HS-5 (cell line): ENCODE results near the gene MALAT1.

Experiments used
- DNase-seq: peaks from one replicate; pipeline ENCODE4 v3.0.0-alpha.2; 2012; ENCODE audit warnings: low read depth

Gene MALAT1

DNA sequence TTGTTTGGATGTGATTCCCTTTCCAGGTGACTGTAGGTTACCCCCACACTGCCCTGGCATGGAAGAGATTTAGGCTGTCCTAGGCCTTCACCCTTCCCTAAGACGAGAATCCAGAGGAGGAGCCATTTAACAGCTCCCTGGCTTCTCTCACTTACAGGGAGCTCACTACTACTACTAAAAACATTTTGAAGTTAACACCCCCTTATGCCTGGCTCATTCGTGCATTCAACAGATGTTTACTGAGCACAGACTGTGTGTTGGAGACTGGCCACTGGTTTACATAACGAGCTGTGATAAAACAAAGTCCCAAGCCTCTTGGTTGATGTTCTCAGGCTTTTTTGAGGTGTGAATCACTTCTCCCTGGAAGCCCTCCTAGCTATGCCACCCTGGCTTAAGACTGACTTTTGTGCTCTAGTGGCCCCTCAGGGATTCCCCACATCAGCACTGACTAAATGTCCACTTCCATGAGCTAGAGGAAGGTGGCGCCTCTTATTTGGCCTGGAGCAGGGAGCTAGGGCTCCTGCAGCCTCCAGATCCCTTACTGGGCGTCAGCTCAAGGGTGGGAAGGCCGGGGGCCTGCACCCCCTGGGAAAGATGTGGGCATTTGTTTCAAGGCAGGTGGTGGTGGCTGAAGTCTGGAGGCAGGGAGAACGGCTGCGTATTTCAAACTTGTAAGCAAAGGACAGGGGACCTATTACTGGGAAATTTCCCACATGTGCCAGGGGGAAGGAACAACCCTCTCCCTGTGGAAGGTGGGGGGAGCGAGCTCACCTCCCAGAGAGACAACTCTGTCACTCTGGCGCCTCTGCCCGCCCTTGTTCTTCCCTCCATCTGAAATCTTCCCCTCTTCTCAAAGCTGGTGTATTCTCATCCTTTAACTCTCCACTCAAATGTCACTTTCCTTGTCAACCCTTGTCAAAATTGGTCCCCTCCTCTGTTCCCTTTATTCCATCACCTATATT, 19.4 kb upstream of the MALAT1 start:
- no peak for DNase-seq

GRCh38 chr11:65482306-65482850, 16.5 kb upstream of the MALAT1 start:
- DNase-seq = no peak

DNA sequence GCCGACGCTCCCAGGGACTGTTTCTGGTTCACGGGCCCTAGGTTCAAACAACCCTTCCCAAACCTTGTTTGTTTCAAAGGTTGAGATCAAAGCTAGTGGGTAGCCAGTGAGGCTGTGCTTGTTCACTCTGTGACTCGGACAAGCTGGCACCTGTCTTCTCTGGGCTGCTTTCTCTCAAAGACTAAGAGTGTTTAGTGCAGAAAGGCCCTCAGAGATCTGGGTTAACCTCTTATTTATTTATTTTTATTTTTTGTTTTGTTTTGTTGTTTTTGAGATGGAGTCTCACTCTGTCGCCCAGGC, 13.0 kb upstream of the MALAT1 start:
- DNase-seq = no peak

DNA sequence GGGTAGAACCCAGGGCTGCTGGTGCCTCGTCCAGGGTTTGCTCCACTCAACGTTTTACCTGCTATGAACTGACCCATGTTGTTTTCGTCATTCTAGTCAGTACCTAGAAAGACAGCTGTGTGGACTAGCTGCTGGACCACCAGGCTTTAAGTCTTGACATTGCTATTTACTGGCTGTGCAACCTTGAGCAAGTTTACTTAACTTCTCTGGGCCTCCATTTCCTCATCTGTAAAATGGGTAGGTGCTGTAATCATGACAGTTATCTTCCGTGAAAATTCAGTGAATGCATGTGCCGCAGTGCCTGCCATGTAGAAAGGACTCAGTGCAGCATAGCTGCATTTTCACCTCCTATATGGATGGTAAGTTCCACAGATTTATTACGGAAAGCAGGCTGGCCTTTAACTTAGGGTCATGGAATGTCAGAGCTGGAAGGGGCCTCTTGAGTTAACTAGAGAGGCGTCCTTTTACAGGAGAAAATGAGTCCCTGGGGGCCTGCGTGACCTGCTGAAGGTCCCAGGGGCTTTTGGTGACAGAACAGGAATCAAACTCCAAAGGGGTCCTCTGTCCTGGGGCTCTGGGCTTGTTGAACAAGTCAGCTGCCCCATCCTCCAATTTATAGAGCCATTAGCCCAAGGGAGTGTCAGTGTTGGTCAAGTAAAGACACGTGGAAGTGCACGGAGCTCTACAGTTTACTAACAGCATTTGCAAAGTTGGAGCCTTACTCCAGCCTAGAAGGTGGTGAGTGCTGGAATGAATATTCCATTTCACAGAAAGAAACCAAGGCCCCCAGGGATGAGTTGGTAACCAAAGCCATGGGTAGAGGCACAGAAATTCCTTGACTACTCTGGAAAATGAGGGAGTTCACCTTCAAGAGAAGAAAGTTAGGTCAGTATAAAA, 12.0 kb upstream of the MALAT1 start:
- DNase-seq = no peak

DNA sequence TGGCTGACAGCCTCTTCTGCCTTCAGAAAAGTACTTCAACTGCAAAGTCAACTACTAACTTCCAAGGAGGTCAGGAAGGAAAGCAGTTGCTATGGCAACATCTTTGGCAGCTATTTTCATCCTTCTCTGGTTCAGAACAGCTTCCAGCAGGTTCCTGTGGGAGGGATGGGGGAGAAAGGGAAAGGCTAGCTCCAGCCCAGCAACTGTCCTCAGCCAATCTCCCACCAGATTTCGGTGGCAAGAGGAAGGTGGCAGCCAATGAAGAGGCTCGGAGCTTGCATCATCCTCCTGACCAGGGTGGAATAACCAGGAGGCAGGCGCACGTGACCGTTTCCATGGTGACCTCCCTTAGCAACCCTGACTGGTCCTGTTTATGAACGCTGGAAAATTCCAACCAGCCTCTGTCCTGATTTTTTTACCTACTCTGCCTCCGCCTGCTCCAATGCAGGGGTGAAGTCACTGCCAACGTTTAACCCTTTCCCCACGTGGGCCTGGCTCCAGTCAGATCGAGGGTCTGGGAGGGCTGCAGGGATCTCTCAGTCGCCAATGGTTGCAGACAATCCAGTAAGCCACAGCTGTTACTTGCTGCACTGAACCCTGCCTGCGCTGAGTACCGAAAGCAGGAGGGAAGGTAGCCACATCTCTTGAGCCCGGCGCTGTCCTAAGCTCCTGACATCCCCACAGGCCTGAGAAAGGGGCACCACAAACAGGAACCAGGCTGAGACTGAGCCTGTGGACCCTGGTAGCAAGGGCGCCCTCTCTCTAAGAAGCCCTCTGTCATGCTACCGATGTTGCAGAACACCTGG, 11.2 kb upstream of the MALAT1 start:
- DNase-seq = peak; percentile 98

DNA sequence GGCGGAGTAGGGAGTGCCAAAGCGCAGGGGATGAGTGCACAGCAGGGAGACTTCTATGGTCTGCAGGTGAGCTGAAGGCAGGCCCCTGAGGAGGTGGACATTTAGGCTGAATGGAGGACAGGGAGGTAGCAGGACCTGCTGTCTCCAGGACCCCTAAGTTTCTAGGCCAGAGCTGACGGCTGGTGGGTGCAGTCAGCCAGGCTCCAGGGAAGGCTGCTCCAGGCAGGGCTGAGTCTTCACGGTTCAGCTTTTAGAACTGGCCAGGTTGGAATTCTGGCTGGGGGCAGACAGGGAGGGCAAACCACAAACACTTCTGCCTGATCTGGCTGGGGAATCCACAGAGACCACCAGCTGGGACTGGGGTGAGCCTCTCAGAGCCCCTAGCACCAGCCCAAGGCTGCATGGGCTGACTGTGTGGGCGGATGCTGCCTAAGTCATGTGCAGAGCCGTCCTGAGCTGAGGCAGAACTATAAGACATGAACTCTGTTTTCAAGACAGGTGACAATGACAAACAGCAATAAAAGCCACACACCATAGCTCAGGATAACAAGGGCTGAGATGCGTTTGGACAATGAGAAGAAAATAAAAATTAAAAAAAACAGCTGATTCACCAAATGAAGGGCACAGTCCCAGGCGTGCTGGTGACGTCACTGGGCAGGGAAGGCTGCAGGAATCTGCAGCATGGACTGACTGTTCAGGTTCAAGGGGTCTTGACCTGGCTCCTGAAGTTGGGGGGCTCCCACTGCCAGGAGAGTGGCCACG, 10.4 kb upstream of the MALAT1 start:
- no peak for DNase-seq

DNA sequence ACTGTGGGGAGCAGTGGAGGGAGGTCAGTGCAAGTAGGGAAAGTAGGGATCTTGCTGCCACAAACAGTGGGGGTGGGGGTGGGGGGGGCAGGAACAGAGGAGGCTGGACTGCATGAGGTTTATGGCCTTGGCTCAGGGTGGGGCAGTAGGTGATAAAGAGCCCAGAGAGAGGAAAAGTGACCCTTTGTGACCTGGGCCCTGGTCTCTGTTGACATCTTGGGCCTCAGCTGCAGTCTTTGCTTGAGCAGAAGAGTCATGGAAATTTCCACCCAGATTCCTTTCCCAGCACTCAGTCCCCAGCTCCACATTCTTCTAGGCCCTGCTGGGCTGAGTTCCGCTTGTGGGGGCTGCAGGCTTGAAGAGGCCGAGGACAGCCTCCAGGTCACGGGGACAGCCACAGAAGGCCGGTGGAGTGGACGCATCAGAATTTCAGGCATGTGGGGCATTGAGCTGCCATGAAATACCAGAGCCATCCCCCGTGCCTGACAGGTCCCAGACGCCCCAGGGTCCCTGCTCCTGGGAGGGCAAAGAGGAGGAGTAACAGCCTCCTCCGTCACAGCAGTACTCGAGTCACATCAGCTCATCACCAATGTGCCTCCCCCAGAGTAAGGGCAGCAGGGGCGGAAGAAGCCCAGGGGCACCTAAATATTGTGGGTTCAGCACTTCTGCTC, 9.7 kb upstream of the MALAT1 start:
- no peak for DNase-seq

DNA sequence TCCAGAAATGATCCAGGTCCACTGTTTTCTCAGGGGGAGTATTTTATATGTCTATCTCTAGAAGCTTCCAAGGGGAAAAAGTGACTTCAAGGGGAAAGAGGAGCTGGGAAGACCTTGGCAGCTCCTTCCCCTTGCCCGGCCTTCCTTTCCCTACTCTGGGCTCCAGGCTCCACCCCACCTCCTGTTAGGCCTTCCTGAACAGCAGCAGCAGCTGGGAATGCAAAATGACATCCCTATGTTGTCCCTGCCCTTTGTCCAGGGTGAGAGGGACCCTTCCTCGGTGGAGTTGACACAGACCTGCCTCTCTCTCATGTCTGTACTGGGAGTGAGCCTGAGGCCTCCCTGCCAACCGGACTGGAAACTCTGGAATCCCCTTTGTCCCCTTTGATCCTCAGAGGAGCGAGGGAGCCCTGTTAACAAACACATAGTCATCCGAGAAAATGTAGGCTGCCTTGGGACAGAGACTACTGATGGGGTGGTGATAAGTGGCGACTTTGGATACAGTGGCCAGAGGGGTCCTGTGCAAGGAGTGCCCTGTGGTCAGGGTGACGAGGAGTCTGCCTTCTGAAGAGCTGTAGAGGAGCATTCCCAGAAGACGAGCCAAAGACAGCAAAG, 9.0 kb upstream of the MALAT1 start:
- no peak for DNase-seq

DNA sequence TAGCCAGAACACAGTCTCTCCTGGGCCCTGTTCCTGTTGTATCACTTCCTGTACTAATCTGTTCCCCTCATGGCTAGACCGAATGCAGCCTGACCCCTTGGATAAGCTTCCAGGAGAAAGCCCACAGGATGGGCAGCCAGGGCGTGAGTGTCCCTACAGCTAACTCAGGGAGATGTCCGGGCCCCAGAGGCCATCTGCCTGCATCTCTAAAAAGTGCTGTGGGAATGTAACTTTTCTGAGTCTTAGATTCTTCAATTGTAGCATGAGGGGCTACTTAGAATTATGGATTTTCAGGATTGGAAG, 7.7 kb upstream of the MALAT1 start:
- DNase-seq = no peak

DNA sequence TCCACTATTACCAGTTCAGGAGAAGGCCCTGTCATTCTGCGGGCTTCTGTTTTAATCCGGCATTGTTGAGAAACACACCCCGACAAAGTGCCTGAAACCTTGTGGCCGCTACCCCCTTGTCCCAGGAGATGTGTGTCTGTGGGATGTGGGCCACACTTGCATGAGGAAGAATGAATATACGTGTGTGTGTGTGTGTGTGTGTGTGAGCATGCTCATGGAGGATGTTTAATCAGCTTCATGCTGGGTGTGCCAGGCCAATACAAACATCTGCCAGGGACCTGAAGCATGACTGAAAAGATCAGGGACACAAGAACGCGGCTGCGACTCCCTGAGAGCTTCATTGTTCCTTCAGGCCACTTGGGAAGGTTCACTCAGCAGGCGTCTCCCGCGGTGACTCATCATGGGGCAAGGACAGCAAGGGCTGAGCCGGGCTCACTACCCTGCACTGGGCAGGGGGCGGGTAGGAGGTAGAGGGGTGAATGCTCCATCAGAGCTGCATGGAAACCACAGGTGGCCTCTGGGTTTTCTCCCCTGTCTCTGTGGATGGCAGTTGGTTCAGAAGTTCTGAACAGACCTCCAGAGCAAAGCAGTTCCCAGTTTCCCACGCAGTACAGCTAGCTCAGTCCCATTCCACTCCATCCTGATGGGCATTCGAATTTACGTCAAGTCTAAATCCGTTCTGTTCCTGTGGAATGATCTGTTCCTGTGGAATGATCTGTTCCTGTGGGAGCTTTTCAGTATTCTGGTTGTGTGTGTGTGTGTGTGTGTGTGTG, 7.0 kb upstream of the MALAT1 start:
- peak; percentile 58 for DNase-seq

- DNase-seq = no peak
These were observed 6.5 kb upstream of the MALAT1 start for GRCh38 chr11:65492387-65492636.

DNA sequence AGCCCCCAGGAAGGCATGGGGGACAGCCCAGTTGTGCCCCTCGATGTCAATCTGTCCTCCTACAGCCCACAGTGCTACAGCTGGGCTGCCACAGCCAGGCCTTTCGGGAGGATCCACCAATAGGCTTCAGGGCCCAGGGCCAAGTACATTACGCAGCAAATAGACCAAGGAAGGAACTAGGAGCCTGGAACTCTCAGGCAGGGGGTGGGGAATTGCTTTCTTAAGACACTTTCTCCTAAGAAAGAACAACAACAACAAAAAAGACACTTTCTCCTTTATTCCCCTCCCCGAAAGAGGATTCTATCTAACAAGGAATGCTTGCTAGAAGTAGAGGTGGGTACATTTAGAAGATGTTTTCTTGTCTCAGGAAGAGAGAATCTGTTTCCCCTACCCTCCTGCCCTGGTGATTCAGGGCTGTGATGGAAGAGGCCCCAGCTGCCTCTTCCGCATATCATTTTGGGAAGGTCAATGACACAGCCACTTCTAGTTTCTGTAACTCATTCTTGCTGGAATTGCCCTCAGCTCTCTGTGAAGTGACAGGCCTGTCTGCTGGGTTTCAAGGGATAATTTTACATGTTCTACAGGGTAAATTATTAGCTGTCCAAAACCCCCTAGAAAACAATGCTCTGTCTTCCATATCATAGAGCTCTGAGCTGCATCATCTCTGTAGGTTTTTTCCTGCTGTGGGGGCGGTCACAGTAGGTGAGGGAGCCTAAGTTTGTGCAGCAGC, 6.0 kb upstream of the MALAT1 start:
- DNase-seq = peak; percentile 74

- DNase-seq = peak; percentile 97
These were observed 5.3 kb upstream of the MALAT1 start for GRCh38 chr11:65493367-65494176.

DNA sequence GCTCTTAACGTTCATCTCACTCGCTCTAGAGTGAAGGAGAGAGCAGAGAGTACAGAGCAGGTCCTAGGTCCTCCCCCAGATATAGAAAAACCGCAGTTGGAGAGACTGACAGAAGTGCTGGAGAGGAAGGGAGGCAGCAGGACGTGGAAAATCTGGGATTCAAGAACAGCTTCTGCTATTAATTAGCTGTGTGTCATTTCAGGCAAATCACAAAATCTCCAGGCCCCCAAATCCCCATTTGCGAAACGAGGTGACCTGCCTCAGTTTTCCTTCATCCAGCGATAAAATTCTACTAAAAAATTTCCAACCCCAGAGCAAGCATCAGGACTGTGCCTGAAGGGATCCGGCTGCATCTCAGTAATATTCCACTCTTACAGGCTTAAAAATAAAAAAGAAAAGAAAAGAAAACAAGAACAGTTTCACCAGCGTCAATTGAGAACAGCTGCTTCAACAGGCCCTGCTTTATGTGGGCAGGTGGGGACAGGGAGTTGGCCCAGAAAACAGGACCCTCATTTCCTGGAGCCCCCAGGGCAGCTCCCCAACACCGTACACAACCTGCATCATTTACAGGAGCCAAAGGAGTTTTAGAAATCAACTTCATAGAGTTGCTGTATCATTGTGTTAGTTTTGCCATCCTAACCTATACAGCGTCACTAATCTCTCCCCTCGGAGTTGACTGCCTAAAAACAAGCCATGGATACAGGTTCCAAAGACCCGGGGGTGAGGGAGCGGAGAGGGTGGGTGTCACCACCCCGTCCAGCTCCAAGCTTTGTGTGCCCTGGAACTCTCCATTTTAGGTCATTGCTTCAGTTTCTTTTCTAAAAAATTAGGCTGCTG, 2.3 kb upstream of the MALAT1 start:
- DNase-seq = no peak

- DNase-seq = peak; percentile 89
These were observed 1.5 kb upstream of the MALAT1 start for GRCh38 chr11:65497141-65498041.

GRCh38 chr11:65498042-65498726, 661 bp upstream of the MALAT1 start:
- no peak for DNase-seq
